ENCODE results near the gene HUS1. TPM values are rescaled to one million over a fixed set of nuclear protein-coding genes. Genes with fewer than 3 reads are reported as not detected.

The HUS1 gene
- total and polyA plus RNA-seq, 2 of the 4 experiments (the other 2 are of a cell fraction), result 16.2 to 18.3 TPM

DNA sequence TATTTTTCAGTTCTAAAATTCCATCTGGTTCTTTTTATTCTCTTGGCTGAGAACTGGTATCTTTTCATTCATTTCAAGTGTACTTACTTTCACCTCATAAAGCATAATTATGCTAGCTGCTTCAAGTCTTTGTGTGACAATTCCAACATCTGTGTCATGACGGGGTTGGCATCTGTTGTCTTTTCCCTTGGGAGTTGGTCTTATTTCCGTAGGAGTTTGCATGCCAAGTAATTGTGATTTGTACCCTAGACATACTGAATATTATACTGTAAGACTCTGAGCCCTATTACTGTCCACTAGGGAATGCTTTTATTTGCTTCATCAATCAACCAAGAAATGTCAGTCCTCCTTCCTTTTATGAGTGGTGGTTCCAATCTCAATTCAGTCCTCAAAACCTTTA is 24.6 kb upstream of the HUS1 start:
- H2AFZ ChIP-seq (replicated peaks; ENCODE audit: low read length, poor library complexity), result no peak overlapping the region
- ChIA-PET CTCF (interaction anchor here (0.6 to 1.8 kb wide), 3 partner anchors 12 to 184 kb away, joined by 3 to 5 read pairs (median 4); no protein-coding TSS in a partner anchor), POLR2A (ENCODE audit: unreplicated experiment) (no interaction called here)
- peaks cover 9% of the 10 kb centered on the region for H3K4me1 ChIP-seq (ENCODE audit: control insufficient read depth, insufficient read depth, low read length)
- H4K5ac ChIP-seq (ENCODE audit: low read depth, low read length), result no peak overlapping the region
- no peak overlapping the region for H3K4ac ChIP-seq (ENCODE audit: low read depth, low read length)
- H2BK120ac ChIP-seq (ENCODE audit: low read depth, low read length), result no peak overlapping the region
- H3K9me1 ChIP-seq (ENCODE audit: insufficient read depth, low read length), result peaks cover 4% of the 10 kb centered on the region; the same call in 1 of the 2 replicates
- H3K9me3 ChIP-seq (ENCODE audit: control insufficient read depth, insufficient read depth, low read length), result no peaks in the 10 kb centered on the region
- no peak overlapping the region for H4K8ac ChIP-seq (ENCODE audit: low read depth in 2 of 2, low read length in 2 of 2)
- no peak overlapping the region for H2AK5ac ChIP-seq (ENCODE audit: low read depth, low read length)
- intact Hi-C loops (cut with micrococcal nuclease) (no loop called here), in situ Hi-C loops (cut with MboI; ENCODE audit: low sequenced_read_pairs) (no loop called here), dilution Hi-C loops (cut with HindIII; ENCODE audit: low sequenced_read_pairs, unreplicated experiment) (no loop called here)
- no peaks in the 10 kb centered on the region for H4K20me1 ChIP-seq (ENCODE audit: insufficient read depth, low read length)
- no peak overlapping the region for H2BK20ac ChIP-seq (ENCODE audit: low read depth, low read length)
- H3K23ac ChIP-seq (ENCODE audit: low read depth, low read length), result no peak overlapping the region
- no CpG with 5 or more reads among the region's 2 CpGs for WGBS, 2 experiments (ENCODE audit: extremely low coverage in 2 of 2, insufficient read length in 1 of 2)
- no peaks in the 10 kb centered on the region for H3K79me1 ChIP-seq (ENCODE audit: low read depth in 1 of 2, low read length in 2 of 2)
- no peak for ATAC-seq (ENCODE audit: low read depth)
- H2BK5ac ChIP-seq (ENCODE audit: low read depth, low read length, poor library complexity, severe bottlenecking), result no peak overlapping the region
- H3K4me2 ChIP-seq (ENCODE audit: low read depth, low read length), result no peak overlapping the region
- no peak overlapping the region for H3K56ac ChIP-seq (ENCODE audit: extremely low read depth, insufficient read depth, low read length)
- no TSS peak for BruUV-seq (replicated peaks)
- H2AK9ac ChIP-seq (replicated peaks; ENCODE audit: low read depth, low read length, poor library complexity), result no peak overlapping the region
- no peak overlapping the region for H3K9ac ChIP-seq (ENCODE audit: low read depth, low read length)
- no peak overlapping the region for H3K18ac ChIP-seq (ENCODE audit: low read depth, low read length)
- H3K36me3 ChIP-seq (ENCODE audit: control insufficient read depth, insufficient read depth, low read length), result no peaks in the 10 kb centered on the region
- TF ChIP-seq, protein P1, sequence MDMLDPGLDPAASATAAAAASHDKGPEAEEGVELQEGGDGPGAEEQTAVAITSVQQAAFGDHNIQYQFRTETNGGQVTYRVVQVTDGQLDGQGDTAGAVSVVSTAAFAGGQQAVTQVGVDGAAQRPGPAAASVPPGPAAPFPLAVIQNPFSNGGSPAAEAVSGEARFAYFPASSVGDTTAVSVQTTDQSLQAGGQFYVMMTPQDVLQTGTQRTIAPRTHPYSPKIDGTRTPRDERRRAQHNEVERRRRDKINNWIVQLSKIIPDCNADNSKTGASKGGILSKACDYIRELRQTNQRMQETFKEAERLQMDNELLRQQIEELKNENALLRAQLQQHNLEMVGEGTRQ (IDR thresholded peaks at IDR 0.05; ENCODE audit: low read depth, low read length), result no peak
- no peak for TF ChIP-seq BHLHE40 (IDR thresholded peaks at IDR 0.05; ENCODE audit: low read depth, low read length)
- TF ChIP-seq RAD21 (IDR thresholded peaks at IDR 0.05; ENCODE audit: low read length), result no peak
- TF ChIP-seq POLR2A (IDR thresholded peaks at IDR 0.05; ENCODE audit: low read depth, low read length), result no peak
- TF ChIP-seq RFX5 (IDR thresholded peaks at IDR 0.05; ENCODE audit: low read depth, low read length), result no peak
- TF ChIP-seq MAZ (IDR thresholded peaks at IDR 0.05; ENCODE audit: borderline replicate concordance, low read depth, low read length), result no peak
- H3K4me3 ChIP-seq (ENCODE audit: insufficient read depth, low read depth, low read length), result no peak overlapping the region
- no peak overlapping the region for H2BK15ac ChIP-seq (ENCODE audit: low read depth, low read length)
- H4K91ac ChIP-seq (ENCODE audit: insufficient read depth, low read depth, low read length), result no peak overlapping the region
- DNase-seq, result no peak
- H3K27me3 ChIP-seq (ENCODE audit: control insufficient read depth, insufficient read depth, low read length), result peaks cover 5% of the 10 kb centered on the region; the same call in 1 of the 2 replicates
- H3K14ac ChIP-seq (replicated peaks; ENCODE audit: low read depth, low read length), result no peak overlapping the region
- H3K27ac ChIP-seq (ENCODE audit: insufficient read depth, low read length), result no peak overlapping the region
